H9 (cell line): ENCODE data around the gene ANKRD11. TPM values are rescaled to one million over a fixed set of nuclear protein-coding genes. Genes with fewer than 3 reads are reported as not detected.

Experiments
- DNase-seq: peaks from one replicate; pipeline ENCODE4 v3.0.0-alpha.2; 2017
- H2AFZ ChIP-seq: one replicate; pipeline ENCODE4 v1.6.1; 2013; ENCODE audit warnings: mild to moderate bottlenecking, low read length, control low read depth, moderate library complexity
- H2AK5ac ChIP-seq: 2 replicates; pipeline ENCODE4 v1.6.1; 2013; ENCODE audit warnings: low read length, control low read depth, mixed read lengths; ENCODE audit not compliant: insufficient read length
- H2BK120ac ChIP-seq: one replicate; pipeline ENCODE4 v1.6.1; 2013; ENCODE audit warnings: low read depth, mild to moderate bottlenecking, low read length, control low read depth, inconsistent platforms; ENCODE audit not compliant: poor library complexity, severe bottlenecking
- H2BK12ac ChIP-seq: 2 replicates; pipeline ENCODE4 v1.6.1; 2013; ENCODE audit warnings: low read length, control low read depth, mixed read lengths, low read depth; ENCODE audit not compliant: insufficient read length
- H2BK15ac ChIP-seq: 2 replicates; pipeline ENCODE4 v1.6.1; 2013; ENCODE audit warnings: low read depth, low read length, control low read depth
- H2BK20ac ChIP-seq: one replicate; pipeline ENCODE4 v1.6.1; 2013; ENCODE audit warnings: low read depth, mild to moderate bottlenecking, low read length, control low read depth, inconsistent platforms; ENCODE audit not compliant: poor library complexity, severe bottlenecking
- H2BK5ac ChIP-seq: 2 replicates; pipeline ENCODE4 v1.6.1; 2013; ENCODE audit warnings: low read length, control low read depth, mixed read lengths; ENCODE audit not compliant: insufficient read length
- H3K14ac ChIP-seq: 2 replicates; pipeline ENCODE4 v1.6.1; 2013; ENCODE audit warnings: low read length, control low read depth; ENCODE audit not compliant: insufficient read depth
- H3K18ac ChIP-seq: 2 replicates; pipeline ENCODE4 v1.6.1; 2013; ENCODE audit warnings: low read depth, mild to moderate bottlenecking, mixed read lengths, low read length, control low read depth; ENCODE audit not compliant: insufficient read length
- H3K23ac ChIP-seq: 2 replicates; pipeline ENCODE4 v1.6.1; 2013; ENCODE audit warnings: low read length, control low read depth, mixed read lengths, low read depth; ENCODE audit not compliant: insufficient read length
- H3K23me2 ChIP-seq: 2 replicates; pipeline ENCODE4 v1.6.1; 2013; ENCODE audit warnings: low read depth, mild to moderate bottlenecking, mixed read lengths, low read length, control low read depth; ENCODE audit not compliant: insufficient read length, poor library complexity, severe bottlenecking
- H3K27ac ChIP-seq: 2 replicates; pipeline ENCODE4 v1.5.1; 2013; ENCODE audit warnings: low read length, control low read depth, mixed read lengths, low read depth; ENCODE audit not compliant: insufficient read length
- H3K27me3 ChIP-seq: 2 replicates; pipeline ENCODE4 v1.6.1; 2013; ENCODE audit warnings: low read length, control low read depth, inconsistent platforms; ENCODE audit not compliant: insufficient read depth
- H3K4ac ChIP-seq: 2 replicates; pipeline ENCODE4 v1.6.1; 2013; ENCODE audit warnings: low read depth, mild to moderate bottlenecking, control low read depth, inconsistent platforms, low read length, moderate library complexity
- H3K4me1 ChIP-seq: 2 replicates; pipeline ENCODE4 v1.6.1; 2013; ENCODE audit warnings: low read length, control low read depth, inconsistent platforms; ENCODE audit not compliant: insufficient read depth
- H3K4me2 ChIP-seq: 2 replicates; pipeline ENCODE4 v1.6.1; 2013; ENCODE audit warnings: low read length, control low read depth, mixed read lengths; ENCODE audit not compliant: insufficient read length, insufficient read depth
- H3K56ac ChIP-seq: 2 replicates; pipeline ENCODE4 v1.6.1; 2013; ENCODE audit warnings: low read depth, mild to moderate bottlenecking, mixed read lengths, low read length, control low read depth; ENCODE audit not compliant: insufficient read length
- H3K79me1 ChIP-seq: 2 replicates; pipeline ENCODE4 v1.6.1; 2013; ENCODE audit warnings: low read depth, mild to moderate bottlenecking, moderate library complexity, low read length, control low read depth, inconsistent platforms; ENCODE audit not compliant: insufficient read depth, poor library complexity, severe bottlenecking
- H3K79me2 ChIP-seq: 2 replicates; pipeline ENCODE4 v1.6.1; 2013; ENCODE audit warnings: low read length, control low read depth, inconsistent platforms; ENCODE audit not compliant: insufficient read depth
- H3K9ac ChIP-seq: 2 replicates; pipeline ENCODE4 v1.6.1; 2013; ENCODE audit warnings: low read length, control low read depth, mixed read lengths; ENCODE audit not compliant: insufficient read length; ENCODE audit errors: extremely low read depth
- H3K9me3 ChIP-seq: one replicate; pipeline ENCODE4 v1.6.1; 2013; ENCODE audit warnings: low read depth, low read length, inconsistent platforms; ENCODE audit not compliant: control insufficient read depth
- H3T11ph ChIP-seq: one replicate; pipeline ENCODE4 v1.6.1; 2013; ENCODE audit warnings: mild to moderate bottlenecking, low read length, control low read depth, inconsistent platforms
- H4K20me1 ChIP-seq: one replicate; pipeline ENCODE4 v1.6.1; 2013; ENCODE audit not compliant: control insufficient read depth, insufficient read length, insufficient read depth
- H4K5ac ChIP-seq: 2 replicates; pipeline ENCODE4 v1.6.1; 2013; ENCODE audit warnings: low read depth, mild to moderate bottlenecking, mixed read lengths, low read length, control low read depth; ENCODE audit not compliant: insufficient read length
- H4K8ac ChIP-seq: replicated peaks from 2 replicates; pipeline ENCODE4 v1.6.1; 2013; ENCODE audit warnings: low read length, control low read depth, mixed read lengths, low read depth; ENCODE audit not compliant: insufficient read length
- H4K91ac ChIP-seq: 2 replicates; pipeline ENCODE4 v1.6.1; 2013; ENCODE audit warnings: low read depth, mild to moderate bottlenecking, moderate library complexity, mixed read lengths, low read length, control low read depth; ENCODE audit not compliant: insufficient read length
- H3K27ac Mint-ChIP-seq, 3 experiments: 2 replicates in 2 of 3; 3 replicates in 1 of 3; pipeline ENCODE4 v1.8.0; 2020 to 2021; ENCODE audit warnings: mixed read lengths in 3 of 3, mild to moderate bottlenecking in 1 of 3, moderate library complexity in 1 of 3
- H3K27me3 Mint-ChIP-seq: 2 replicates; pipeline ENCODE4 v1.8.0; 2021; ENCODE audit warnings: low read depth, mild to moderate bottlenecking, moderate library complexity, mixed read lengths
- H3K36me3 Mint-ChIP-seq, 3 experiments: 2 replicates in 2 of 3; 3 replicates in 1 of 3; pipeline ENCODE4 v1.8.0; 2020 to 2021; ENCODE audit warnings: low read depth in 3 of 3, mixed read lengths in 3 of 3; ENCODE audit not compliant: insufficient read depth in 1 of 3
- H3K4me1 Mint-ChIP-seq, 2 experiments: 2 replicates each; pipeline ENCODE4 v1.8.0; 2020; ENCODE audit warnings: mixed read lengths in 2 of 2
- H3K4me3 Mint-ChIP-seq, 2 experiments: 2 replicates in 1 of 2; 3 replicates in 1 of 2; pipeline ENCODE4 v1.8.0; 2020 to 2021; ENCODE audit warnings: mild to moderate bottlenecking in 2 of 2, mixed read lengths in 2 of 2, moderate library complexity in 1 of 2
- H3K9me3 Mint-ChIP-seq, 2 experiments: 2 replicates in 1 of 2; 3 replicates in 1 of 2; pipeline ENCODE4 v1.8.0; 2020; ENCODE audit warnings: mild to moderate bottlenecking in 2 of 2, mixed read lengths in 2 of 2, moderate library complexity in 1 of 2
- CTCF ChIP-seq: fragments of 200-600 bp; sonication (generic); conservative IDR thresholded peaks from 3 replicates; pipeline ENCODE4 v1.8.0; 2021; ENCODE audit warnings: antibody characterized with exemption, mild to moderate bottlenecking
- WGBS: extraction: QIAGEN DNeasy Blood & Tissue Kit; methylation state at CpG from one replicate; pipeline ENCODE4 v1.1.7; 2013; ENCODE audit warnings: missing lambda C conversion rate, low lambda C conversion rate, mixed read lengths; ENCODE audit not compliant: insufficient read length; ENCODE audit errors: extremely low coverage; 5-methylcytosine and 5-hydroxymethylcytosine counted together
- total RNA-seq: library from RNA; stranded (reverse); gene quantifications from 2 replicates; pipeline ENCODE4 v1.2.1, GENCODE V29; 2021

The ANKRD11 gene
- total RNA-seq, 1 experiment from 2014 or later, result 181 TPM

GRCh38 chr16:89481356-89481955, 8.9 kb downstream of the ANKRD11 start:
- Histone ChIP-seq H2BK15ac (no peak overlapping the region), H3K23me2 (no peaks in the 10 kb centered on the region), H3T11ph (no peak overlapping the region), H2BK12ac (no peak overlapping the region), H3K27ac (no peak overlapping the region), H3K79me1 (peaks cover 7% of the 10 kb centered on the region), H4K91ac (no peak overlapping the region), H3K27me3 (no peaks in the 10 kb centered on the region), H3K4me2 (no peak overlapping the region), H3K56ac (no peak overlapping the region), H3K23ac (no peak overlapping the region), H3K4me1 (peaks cover 9% of the 10 kb centered on the region; the same call in 1 of the 2 replicates), H3K9ac (no peak overlapping the region), H4K5ac (no peak overlapping the region), H2BK20ac (no peak overlapping the region), H4K20me1 (peaks cover 5% of the 10 kb centered on the region), H3K18ac (no peak overlapping the region), H3K79me2 (peaks cover 86% of the 10 kb centered on the region), H3K14ac (no peak overlapping the region), H3K4ac (no peak overlapping the region), H3K9me3 (no peaks in the 10 kb centered on the region), H4K8ac (no peak overlapping the region), H2BK5ac (no peak overlapping the region), H2AFZ (no peak overlapping the region), H2AK5ac (no peak overlapping the region), H2BK120ac (no peak overlapping the region)
- Mint-ChIP-seq H3K4me3 (no peak overlapping the region), H3K36me3 (peaks cover 0 to 5% (median 4%) of the 10 kb centered on the region in 3 experiments; a peak in 4 of 7 replicates), H3K27me3 (no peaks in the 10 kb centered on the region), H3K27ac (peak overlapping the region in 2 of 3 experiments; percentile 53; a peak in 4 of 7 replicates), H3K4me1 (peaks cover 74% of the 10 kb centered on the region in 2 experiments), H3K9me3 (no peaks in the 10 kb centered on the region)
- no peak for TF ChIP-seq CTCF
- no CpG with 5 or more reads among the region's 13 CpGs for WGBS
- DNase-seq, result no peak
